H1 (cell line): ENCODE data around the gene DIP2C.

Experiments
- BRCA1 ChIP-seq: IDR thresholded peaks from 2 replicates; pipeline ENCODE4 v1.6.1; 2012; ENCODE audit warnings: low read depth, low read length, improper control_type of control experiment
- CEBPB ChIP-seq: IDR thresholded peaks from 2 replicates; pipeline ENCODE4 v1.6.1; 2012; ENCODE audit warnings: low read depth, low read length
- CTCF ChIP-seq, 3 experiments: IDR thresholded peaks; 1 replicate in 2 of 3; 2 replicates in 1 of 3; pipeline versions ENCODE4 v1.5.1 to v1.6.1; 2011; ENCODE audit warnings: low read length in 3 of 3, mild to moderate bottlenecking in 3 of 3, inconsistent platforms in 2 of 3, low read depth in 1 of 3, moderate library complexity in 1 of 3; ENCODE audit not compliant: insufficient read depth in 1 of 3; ENCODE audit errors: control extremely low read depth in 1 of 3
- POLR2A ChIP-seq, 2 experiments: IDR thresholded peaks; 1 replicate in 1 of 2; 2 replicates in 1 of 2; pipeline ENCODE4 v1.6.1; 2011; ENCODE audit warnings: low read depth in 2 of 2, low read length in 2 of 2, mild to moderate bottlenecking in 2 of 2; ENCODE audit errors: control extremely low read depth in 1 of 2
- TAF1 ChIP-seq: IDR thresholded peaks from 2 replicates; pipeline ENCODE4 v1.6.1; 2011; ENCODE audit warnings: mild to moderate bottlenecking, low read depth, low read length

GRCh38 chr10:691216-691615 lies 1.7 kb upstream of the DIP2C start:
- TF ChIP-seq BRCA1 (no peak), TAF1 (no peak), CTCF (IDR thresholded peaks at IDR 0.05; ENCODE audit: control extremely low read depth in 1 of 3, insufficient read depth in 1 of 3, low read depth in 1 of 3, low read length in 3 of 3) (no peak), CEBPB (no peak), POLR2A (IDR thresholded peaks at IDR 0.05; ENCODE audit: control extremely low read depth in 1 of 2, low read depth in 2 of 2, low read length in 2 of 2) (no peak)
